Occipital lobe (tissue), 2 donors: ENCODE data around the gene ST8SIA6. TPM values are rescaled to one million over a fixed set of nuclear protein-coding genes. Genes with fewer than 3 reads are reported as not detected.
"Not testable (repeated sequence)": the region's sequence is repeated elsewhere in the genome, so short reads cannot be mapped to it uniquely, and the experiment has no call there.

Experiments
- DNase-seq: peaks from one replicate; lab custom pipeline; 2025; lab: John Stamatoyannopoulos, UW
- total RNA-seq: library from RNA; depleted of rRNA; stranded (reverse); fragments of >200 nt; gene quantifications from one replicate; pipeline ENCODE4 v1.2.3, GENCODE V29; 2014

Gene ST8SIA6
- total RNA-seq, 1 donor from 2014 or later: 16.2 TPM

DNA sequence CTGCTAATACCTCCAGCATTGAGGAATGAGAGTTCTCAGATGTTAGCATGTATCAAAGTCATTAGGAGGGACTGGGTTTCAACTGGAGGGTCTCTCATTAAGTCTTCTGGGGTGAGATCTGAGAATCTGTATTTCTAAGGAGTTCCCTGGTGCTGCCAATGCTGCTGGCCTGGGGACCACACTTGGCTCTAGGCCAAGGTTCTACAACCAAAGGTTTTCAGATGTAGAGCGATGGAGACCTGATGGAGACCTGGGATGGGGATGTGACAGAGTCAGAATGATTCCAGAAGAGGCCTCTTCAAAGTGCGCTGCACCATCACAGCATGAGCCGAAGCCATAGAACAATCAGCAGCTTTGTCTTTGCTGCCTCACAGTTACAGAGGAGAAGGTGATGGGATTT is 27.2 kb downstream of the ST8SIA6 start:
- DNase-seq: no peak

DNA sequence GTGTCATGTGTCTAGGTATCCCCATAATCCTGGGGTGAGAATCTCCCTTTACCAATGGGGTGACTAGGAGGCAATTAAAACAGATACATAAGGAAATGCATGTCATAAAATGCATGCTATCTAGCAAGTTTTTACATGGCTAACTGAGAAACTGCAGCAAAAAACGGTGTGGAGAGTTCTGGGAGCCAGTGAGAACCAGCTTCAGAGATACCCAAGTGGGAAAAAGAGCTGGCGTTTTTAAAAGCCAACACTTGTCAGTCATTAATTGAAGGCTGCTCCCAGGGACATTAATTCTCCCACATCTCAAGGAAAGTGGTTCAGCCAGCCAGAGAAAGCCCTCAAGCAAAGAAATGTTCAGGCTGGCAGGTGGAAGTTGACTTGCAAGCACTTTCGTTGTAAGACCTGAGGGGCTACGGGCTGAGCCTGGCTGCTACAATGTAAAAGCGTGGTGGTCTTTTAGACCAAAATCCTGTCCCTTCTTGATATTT is 28.1 kb downstream of the ST8SIA6 start:
- no peak for DNase-seq

DNA sequence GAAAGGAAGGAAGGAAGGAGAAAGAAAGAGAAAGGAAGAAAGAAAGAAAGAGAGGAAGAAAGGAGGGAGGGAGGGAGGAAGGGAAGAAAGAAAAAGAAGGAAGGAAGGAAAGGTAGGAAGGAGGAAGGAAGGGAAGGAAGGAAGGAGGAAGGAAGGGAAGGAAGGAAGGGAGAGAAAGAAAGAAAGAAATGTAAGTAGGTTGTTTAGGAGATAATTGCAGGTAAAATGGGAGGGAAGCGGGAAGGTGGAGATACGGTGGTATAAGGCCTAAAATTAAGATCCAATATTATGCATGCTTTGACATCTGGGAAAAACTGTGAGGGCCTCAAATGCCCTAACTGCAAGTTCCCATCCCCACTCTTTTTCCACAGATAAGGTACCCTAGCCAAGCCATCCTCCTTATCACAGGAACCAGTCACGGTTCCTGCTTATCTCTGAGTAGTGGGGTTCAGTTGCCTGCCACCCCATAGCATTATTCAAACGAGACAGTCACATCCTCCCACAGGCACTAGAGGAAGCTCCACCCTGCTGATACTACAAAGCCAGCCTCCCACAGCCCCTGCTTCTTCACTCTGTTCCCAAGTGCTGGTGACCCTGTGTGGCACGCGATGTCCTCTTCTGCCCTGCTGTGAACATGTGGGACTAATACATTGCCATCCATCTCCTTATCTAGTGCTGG is 28.7 kb downstream of the ST8SIA6 start:
- no peak for DNase-seq

DNA sequence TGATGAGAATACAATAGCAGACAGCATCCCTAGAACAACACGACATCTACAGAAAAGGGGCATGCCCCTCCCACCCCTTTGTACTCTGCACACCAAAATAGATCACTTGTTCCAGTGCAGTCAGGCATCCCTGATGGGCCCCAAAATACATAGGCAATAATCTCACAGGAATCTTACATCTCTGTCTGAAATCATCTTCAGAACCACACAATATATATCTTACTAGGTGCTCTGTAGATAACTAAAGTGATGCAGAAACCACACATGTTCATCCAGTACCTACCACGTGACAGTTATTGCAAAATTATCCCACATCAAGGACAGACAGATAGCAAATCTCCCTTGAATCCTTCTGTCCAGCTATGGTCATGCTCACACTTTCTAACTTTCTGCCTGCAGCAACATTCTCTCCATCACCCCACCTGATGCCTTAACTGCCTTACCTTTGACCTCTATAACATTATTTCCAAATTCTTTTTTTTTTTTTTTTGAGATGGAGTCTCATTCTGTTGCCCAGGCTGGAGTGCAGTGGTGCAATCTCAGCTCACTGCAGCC is 30.7 kb downstream of the ST8SIA6 start:
- no peak for DNase-seq

DNA sequence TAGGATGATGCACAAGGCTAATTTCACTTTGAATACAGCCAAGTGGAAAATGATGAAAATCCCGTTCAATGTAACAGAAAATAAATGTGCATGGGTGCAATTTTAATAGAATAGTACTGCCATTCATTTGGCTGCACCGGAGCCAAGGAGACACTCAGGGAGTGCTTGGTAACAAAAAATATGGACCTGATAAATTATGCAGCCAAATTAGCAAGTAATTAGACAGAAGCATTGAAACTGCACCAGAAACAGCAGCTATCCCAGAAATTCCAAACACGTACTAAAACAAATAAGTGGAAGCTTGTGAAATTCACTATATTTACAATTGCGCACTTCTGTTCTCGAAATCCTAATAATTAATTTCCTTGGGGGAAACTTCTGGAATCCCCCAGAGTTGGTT is 31.5 kb downstream of the ST8SIA6 start:
- DNase-seq: no peak

DNA sequence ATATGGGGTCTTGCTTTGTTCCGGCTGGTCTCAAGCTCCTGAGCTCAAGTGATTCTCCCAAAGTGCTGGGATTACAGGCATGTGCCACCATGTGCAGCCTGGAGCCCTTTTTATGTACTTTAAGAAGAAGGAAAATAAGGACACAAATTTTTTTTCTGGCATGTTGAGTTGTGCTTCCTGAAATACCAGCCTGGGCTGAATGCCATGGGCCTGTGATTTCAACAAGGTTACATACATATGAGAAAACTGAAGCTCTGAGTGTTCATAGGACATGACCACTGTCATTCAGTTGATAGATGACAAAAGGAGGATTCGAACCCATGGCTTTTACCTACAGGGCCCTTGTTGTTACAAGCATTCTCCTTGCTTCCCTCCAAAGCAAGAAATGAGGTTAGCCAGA is 36.1 kb downstream of the ST8SIA6 start:
- DNase-seq: no peak

DNA sequence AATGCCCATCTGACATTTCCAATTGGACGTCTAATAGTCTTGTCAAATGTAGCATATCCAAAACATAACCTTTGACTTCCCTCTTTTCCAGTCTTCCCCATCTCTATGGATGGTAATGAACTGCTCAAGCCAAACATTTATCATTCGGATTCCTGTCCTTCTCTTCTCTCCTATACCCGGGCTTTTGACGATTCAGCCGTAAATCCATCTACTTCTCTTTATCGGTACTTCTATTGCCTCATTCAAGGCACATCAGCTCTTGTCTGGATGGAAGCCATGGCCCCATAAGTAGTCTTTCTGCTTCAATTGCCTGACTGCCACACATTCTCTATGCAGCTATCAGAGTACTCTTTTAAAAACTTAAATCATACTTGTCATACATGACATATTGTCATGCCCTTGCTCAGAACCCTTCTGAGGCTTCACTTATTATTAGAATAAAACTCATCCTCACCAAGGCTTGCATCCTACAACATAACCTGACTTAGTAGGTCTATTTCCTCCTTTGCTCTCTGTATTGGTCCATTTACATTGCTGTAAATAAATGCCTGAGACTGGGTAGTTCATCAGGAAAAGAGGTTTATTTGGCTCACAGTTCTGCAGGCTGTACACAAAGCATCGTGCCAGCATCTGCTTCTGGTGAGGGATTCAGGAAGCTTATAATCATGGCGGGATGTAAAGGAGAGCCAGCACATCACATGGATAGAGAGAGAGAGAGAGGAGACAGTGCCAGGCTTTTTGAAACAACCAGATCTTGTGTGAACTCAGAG is 37.8 kb downstream of the ST8SIA6 start:
- DNase-seq: no peak

DNA sequence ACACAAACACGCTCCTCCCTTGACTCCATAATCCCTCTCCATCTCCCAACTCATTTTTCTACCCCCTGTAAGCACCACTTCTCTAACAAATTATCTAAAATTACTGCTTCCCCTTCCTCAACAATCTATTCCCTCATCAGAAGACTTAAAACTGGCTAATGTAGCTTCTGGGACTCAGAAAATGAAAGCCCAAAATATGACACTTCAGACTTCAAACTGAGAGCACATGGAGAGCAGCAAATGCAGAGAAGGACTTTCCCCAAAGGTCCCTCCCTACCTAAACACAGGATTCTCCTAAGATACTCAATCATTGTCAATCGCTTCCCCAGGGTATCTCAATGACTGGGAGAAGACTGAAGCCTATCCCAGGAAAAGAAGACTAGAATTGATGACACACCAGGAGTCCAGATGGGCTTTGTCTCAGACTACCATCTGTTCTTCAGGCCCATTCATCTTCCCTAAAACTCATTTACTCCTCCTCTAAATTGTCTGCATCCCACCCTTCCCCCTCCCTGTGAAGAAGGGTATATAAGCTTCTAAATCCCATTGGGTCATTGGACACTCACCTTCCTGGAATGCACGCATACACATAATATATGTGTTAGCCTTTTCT is 39.2 kb downstream of the ST8SIA6 start:
- no peak for DNase-seq

DNA sequence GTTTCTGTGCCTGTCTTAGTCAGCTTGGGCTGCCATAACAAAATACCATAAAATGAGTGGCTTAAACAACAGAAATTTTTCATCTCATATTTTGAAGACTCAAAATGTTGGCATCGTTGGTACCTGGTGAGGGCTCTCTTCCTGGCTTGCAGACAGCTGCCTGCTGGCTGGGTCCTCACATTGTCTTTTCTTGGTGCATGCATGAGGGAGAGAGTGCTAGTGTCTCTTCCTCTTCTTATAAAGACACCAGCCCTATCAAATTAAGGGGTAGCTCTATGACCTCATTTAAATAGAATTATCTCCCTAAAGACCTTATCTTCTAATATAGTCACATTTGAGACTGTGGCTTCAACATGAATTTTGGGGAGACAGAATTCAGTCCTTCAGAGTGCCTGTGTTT is 39.9 kb downstream of the ST8SIA6 start:
- no peak for DNase-seq

- DNase-seq: no peak
Observed at GRCh38 chr10:17413876-17414275, 40.5 kb downstream of the ST8SIA6 start.

DNA sequence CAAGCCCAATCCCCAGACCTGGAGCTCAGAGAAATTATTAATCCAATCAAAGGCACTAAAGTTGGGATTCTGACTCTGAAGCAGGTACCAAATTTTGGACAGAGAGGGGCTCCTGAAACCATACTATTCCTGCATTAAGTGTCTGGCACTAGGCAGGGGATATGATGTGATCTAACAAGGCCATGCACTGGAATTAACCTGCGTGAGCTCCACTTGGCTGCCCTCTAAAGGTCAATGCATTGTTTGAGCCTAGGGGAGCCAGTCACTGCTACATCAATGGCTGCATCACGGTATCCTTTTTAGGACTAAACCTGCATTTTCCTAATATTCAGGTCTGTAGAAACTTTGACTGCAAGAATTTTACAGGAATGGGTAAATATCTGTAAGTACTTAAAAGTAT is 42.1 kb downstream of the ST8SIA6 start:
- DNase-seq: no peak

DNA sequence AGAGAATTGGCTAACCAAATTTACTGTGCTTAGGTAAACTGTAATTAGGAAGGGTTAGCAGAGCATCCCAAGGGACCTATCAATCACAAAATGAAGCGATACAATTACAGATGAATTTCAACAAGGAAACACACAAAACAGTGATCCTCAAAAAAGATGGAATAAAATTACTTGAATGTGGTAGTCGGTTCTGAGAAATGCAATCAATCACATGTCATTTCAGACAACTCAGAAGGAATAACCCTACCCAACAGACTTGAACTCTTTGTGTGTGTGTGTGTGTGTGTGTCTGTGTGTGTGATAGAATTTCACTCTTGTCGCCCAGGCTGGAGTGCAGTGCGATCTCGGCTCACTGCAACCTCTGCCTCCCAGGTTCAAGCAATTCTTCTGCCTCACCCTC is 43.5 kb downstream of the ST8SIA6 start:
- DNase-seq: no peak

GRCh38 chr10:17409170-17409733 is 45.1 kb downstream of the ST8SIA6 start:
- no peak for DNase-seq

DNA sequence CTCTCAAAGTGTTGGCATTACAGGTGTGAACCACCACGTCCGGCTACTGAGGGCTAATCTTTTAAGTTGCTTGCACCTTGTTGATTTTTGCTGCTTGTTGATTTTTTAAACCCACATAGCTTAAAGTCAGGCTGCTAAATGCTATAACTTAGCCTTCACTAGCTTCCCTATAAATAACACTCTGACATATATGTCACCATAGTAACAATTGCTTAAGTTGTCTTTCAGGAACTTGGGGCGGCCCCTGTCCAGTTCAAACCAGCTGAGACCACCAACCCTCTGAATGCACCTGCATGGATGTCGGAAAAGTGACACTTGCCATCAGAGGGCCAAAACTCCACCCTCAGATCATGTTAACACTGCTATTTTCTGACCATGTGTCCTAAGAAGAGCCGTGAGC is 47.3 kb downstream of the ST8SIA6 start:
- no peak for DNase-seq

DNA sequence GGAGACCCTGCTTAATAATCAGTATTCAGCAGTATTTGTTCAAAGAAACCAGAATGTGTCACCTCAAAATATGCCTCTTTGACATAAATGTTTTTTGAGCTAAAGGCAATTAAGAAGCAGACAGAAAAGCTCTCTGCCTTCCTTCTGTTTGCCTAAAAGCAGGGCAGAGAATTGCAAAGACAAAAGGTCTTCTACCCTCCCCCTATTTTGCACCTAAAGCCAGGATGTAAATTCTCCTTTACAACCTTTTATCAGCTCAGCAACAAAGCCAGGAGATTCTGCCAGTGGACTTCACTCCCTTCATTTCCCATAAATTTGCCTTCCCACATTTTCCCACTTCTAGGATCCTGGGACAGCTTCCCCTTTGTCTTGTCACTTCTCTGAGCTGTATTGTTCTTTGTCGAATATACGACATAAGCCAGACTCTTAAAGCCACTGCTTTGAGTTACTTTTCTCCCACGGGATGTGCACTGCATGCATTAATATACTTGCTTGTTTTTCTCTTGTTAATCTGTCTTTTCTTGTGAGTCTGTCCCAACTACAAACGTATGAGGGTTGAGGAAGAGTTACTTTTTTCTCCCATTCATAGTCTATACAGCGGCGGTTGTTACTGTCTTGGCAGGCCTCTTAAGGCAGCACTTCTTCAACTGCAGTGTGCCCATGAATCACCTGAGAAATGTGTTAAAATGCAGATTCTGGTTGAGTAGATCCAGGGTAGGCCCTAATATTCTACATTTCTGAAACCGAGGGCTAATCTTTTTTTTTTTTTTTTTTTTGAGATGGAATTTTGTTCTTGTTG is 48.2 kb downstream of the ST8SIA6 start:
- no peak for DNase-seq

GRCh38 chr10:17403161-17403560 is 51.2 kb downstream of the ST8SIA6 start:
- DNase-seq: no peak

GRCh38 chr10:17402040-17402439 is 52.4 kb downstream of the ST8SIA6 start:
- not testable (repeated sequence) for DNase-seq

DNA sequence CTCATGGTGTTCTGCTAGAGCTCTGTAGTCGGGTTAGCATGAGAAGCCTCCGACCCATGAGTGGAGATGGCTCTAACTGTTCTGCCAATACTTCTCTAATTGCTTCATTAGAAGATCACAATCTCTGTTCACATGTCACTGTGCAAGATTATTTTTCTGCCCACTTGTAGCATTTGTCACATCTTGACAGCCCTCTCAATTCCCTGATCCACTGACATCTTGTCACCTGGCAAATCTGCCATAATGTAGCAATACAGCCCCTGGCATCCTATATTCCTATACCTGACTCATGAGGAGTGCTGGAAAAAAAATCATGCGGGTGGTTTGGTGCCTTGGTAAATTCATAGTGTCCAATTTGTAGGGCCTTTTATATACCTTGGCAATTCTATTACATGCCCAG is 58.4 kb downstream of the ST8SIA6 start:
- no peak for DNase-seq

- no peak for DNase-seq
Observed at GRCh38 chr10:17394854-17395253, 59.5 kb downstream of the ST8SIA6 start.

DNA sequence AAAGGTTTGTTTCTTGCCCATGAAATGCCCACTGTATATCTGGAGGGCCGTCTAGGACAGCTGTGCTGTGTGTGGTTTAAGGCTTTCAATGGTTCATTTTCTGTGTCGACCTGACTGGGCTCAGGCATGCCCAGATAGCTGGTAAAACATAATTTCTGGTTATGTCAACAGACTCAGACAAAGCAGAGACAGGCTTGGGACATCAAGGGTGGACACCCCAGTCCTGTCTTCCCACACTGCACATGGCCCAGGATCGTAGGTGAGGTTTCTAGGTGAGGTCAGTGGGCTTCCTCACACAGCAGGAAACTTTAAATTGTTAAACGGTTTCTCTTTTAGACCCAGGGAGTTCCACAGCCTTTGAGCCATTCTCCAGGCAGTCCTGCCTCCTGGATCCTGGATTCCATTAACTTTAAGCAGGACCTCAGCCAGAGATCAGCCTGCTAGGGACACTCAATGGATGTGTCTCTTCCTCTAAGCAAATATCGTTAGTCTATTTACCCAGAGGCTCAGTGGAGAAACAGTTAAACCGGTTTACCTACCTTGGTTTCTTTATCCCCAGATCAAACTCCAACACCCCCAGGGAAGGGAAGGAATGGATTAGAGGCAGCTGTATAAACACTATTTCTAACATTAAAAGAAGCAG is 66.4 kb downstream of the ST8SIA6 start:
- no peak for DNase-seq
